Panc1 (cell line): Measurements from ENCODE around the gene DCAF6. TPM values are rescaled to one million over a fixed set of nuclear protein-coding genes. Genes with fewer than 3 reads are reported as not detected.

Experiments
- ATAC-seq: fragments of 200-7000 bp; cut with Tn5 transposase; 2 replicates; pipeline ENCODE4 v1.9.1; 2020; ENCODE audit warnings: mild to moderate bottlenecking, moderate library complexity
- BruUV-seq: library from RNA; stranded (reverse); fragments of 400-500 nt; replicated peaks from 2 replicates; lab custom pipeline; 2021; lab: Mats Ljungman, UMichigan
- CTCF ChIA-PET: fragments of 300-600 bp; sonication (Branson Sonifier 250); formaldehyde crosslinking; loops from one replicate; lab custom pipeline; 2022; ENCODE audit warnings: antibody characterized with exemption; lab: Charles Lee
- POLR2A ChIA-PET: fragments of 300-600 bp; sonication (Branson Sonifier 250); formaldehyde crosslinking; loops from one replicate; lab custom pipeline; 2022; ENCODE audit warnings: antibody characterized with exemption; lab: Charles Lee
- DNase-seq: peaks from one replicate; pipeline ENCODE4 v3.0.0-alpha.2; 2010; ENCODE audit warnings: low read depth, low spot score
- H3K27ac ChIP-seq: 2 replicates; pipeline ENCODE4 v1.5.1; 2011; ENCODE audit warnings: mild to moderate bottlenecking, low read length, inconsistent platforms
- H3K27me3 ChIP-seq: fragments of 200-500 bp; sonication (Bioruptor generic); 2 replicates; pipeline ENCODE4 v1.6.0; 2014; ENCODE audit warnings: low read length, inconsistent platforms; ENCODE audit not compliant: control insufficient read depth, insufficient read depth
- H3K36me3 ChIP-seq: fragments of 200-500 bp; sonication (Bioruptor generic); 2 replicates; pipeline ENCODE4 v1.5.1; 2014; ENCODE audit warnings: inconsistent platforms, mild to moderate bottlenecking, low read length, moderate library complexity; ENCODE audit not compliant: control insufficient read depth, insufficient read depth
- H3K4me1 ChIP-seq: 2 replicates; pipeline ENCODE4 v1.5.1; 2011; ENCODE audit warnings: inconsistent platforms, mild to moderate bottlenecking, low read length, moderate library complexity; ENCODE audit not compliant: control insufficient read depth, insufficient read depth
- H3K4me3 ChIP-seq, 2 experiments: 2 replicates each; pipeline ENCODE4 v1.5.1; 2011 to 2012; ENCODE audit warnings: low read depth in 2 of 2, low read length in 2 of 2, mild to moderate bottlenecking in 2 of 2, inconsistent platforms in 1 of 2, moderate library complexity in 1 of 2
- H3K9me3 ChIP-seq: fragments of 200-500 bp; sonication (Bioruptor generic); 2 replicates; pipeline ENCODE4 v1.5.1; 2014; ENCODE audit warnings: low read depth, mild to moderate bottlenecking, inconsistent platforms, low read length, moderate library complexity; ENCODE audit not compliant: control insufficient read depth, insufficient read depth
- CTCF ChIP-seq: fragments of 450-650 bp; IDR thresholded peaks from 2 replicates; pipeline ENCODE4 v1.5.1; 2017; ENCODE audit warnings: mild to moderate bottlenecking
- POLR2AphosphoS5 ChIP-seq: IDR thresholded peaks from 2 replicates; pipeline ENCODE4 v1.6.1; 2012; ENCODE audit warnings: mild to moderate bottlenecking, low read depth, low read length, moderate library complexity
- SIN3A ChIP-seq: IDR thresholded peaks from 2 replicates; pipeline ENCODE4 v1.6.1; 2012; ENCODE audit warnings: low read depth, mild to moderate bottlenecking, low read length, moderate library complexity, borderline replicate concordance; ENCODE audit not compliant: insufficient read depth
- TCF7L2 ChIP-seq: IDR thresholded peaks from 2 replicates; pipeline ENCODE4 v1.6.1; 2011; ENCODE audit warnings: mild to moderate bottlenecking, low read depth, low read length, inconsistent platforms
- in situ Hi-C: cut with HindIII; loops from 2 replicates; pipeline ENCODE4 v1.10.0; 2016; ENCODE audit warnings: low sequenced_read_pairs, low pct_unique_long_range_greater_than_20kb
- intact Hi-C: fragments of 100-400 bp; cut with micrococcal nuclease; formaldehyde crosslinking; loops from one replicate; pipeline ENCODE4 v1.10.0; 2022; ENCODE audit not compliant: unreplicated experiment
- total RNA-seq: library from RNA; stranded (reverse); gene quantifications from one replicate; pipeline ENCODE4 v1.2.1, GENCODE V29; 2021; ENCODE audit not compliant: unreplicated experiment
- TF ChIP-seq, protein P1 (sequence below), 2 experiments: IDR thresholded peaks; 2 replicates each; pipeline ENCODE4 v1.6.1; 2011 to 2012; ENCODE audit warnings: low read depth in 2 of 2, control low read depth in 1 of 2, low read length in 1 of 2, mild to moderate bottlenecking in 1 of 2, moderate library complexity in 1 of 2; ENCODE audit not compliant: insufficient read depth in 1 of 2

DCAF6 gene
- total RNA-seq, 1 experiment from 2014 or later, result 67.7 TPM

DNA sequence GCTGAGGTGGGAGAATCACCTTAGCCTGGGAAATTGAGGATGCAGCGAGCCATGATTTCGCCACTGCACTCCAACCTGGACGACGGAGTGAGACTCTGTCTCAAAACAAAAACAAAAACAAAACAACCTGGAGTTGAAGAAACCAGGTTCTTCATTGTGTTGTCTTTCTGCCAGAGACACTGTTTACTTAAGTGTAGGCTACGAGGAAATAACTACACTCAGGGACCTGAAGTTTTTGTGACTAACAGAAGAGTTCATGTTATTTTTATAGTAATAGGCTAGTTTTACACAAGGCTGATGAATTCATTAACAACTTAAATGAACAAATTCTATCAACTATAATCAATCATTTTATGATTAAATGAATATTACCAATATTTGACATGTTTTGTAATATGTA, 98.9 kb downstream of the DCAF6 start:
- no peaks in the 10 kb centered on the region for H3K27me3 ChIP-seq
- no peak overlapping the region for H3K4me3 ChIP-seq
- no peaks in the 10 kb centered on the region for H3K4me1 ChIP-seq
- H3K36me3 ChIP-seq, result no peaks in the 10 kb centered on the region; the same call in 1 of the 2 replicates
- ATAC-seq, result no peak
- in situ Hi-C loops, result no loop called here
- ChIA-PET CTCF (no interaction called here), POLR2A (no interaction called here)
- no peaks in the 10 kb centered on the region for H3K9me3 ChIP-seq
- BruUV-seq, result no TSS peak
- intact Hi-C loops, result no loop called here
- TF ChIP-seq CTCF (no peak), POLR2AphosphoS5 (no peak), TCF7L2 (no peak), SIN3A (no peak)
- TF ChIP-seq, protein P1, sequence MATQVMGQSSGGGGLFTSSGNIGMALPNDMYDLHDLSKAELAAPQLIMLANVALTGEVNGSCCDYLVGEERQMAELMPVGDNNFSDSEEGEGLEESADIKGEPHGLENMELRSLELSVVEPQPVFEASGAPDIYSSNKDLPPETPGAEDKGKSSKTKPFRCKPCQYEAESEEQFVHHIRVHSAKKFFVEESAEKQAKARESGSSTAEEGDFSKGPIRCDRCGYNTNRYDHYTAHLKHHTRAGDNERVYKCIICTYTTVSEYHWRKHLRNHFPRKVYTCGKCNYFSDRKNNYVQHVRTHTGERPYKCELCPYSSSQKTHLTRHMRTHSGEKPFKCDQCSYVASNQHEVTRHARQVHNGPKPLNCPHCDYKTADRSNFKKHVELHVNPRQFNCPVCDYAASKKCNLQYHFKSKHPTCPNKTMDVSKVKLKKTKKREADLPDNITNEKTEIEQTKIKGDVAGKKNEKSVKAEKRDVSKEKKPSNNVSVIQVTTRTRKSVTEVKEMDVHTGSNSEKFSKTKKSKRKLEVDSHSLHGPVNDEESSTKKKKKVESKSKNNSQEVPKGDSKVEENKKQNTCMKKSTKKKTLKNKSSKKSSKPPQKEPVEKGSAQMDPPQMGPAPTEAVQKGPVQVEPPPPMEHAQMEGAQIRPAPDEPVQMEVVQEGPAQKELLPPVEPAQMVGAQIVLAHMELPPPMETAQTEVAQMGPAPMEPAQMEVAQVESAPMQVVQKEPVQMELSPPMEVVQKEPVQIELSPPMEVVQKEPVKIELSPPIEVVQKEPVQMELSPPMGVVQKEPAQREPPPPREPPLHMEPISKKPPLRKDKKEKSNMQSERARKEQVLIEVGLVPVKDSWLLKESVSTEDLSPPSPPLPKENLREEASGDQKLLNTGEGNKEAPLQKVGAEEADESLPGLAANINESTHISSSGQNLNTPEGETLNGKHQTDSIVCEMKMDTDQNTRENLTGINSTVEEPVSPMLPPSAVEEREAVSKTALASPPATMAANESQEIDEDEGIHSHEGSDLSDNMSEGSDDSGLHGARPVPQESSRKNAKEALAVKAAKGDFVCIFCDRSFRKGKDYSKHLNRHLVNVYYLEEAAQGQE (IDR thresholded peaks at IDR 0.05; ENCODE audit: insufficient read depth in 1 of 2, low read depth in 2 of 2, low read length in 1 of 2), result no peak
- no peak overlapping the region for H3K27ac ChIP-seq
- no peak for DNase-seq

GRCh38 chr1:168042362-168042761, 105.9 kb downstream of the DCAF6 start:
- no peak for DNase-seq
- POLR2A ChIA-PET, result no interaction called here
- CTCF ChIA-PET, result no interaction called here
- Histone ChIP-seq H3K36me3 (peaks cover 18% of the 10 kb centered on the region), H3K27ac (no peak overlapping the region), H3K4me3 (no peak overlapping the region), H3K9me3 (no peaks in the 10 kb centered on the region), H3K27me3 (no peaks in the 10 kb centered on the region), H3K4me1 (no peaks in the 10 kb centered on the region)
- intact Hi-C loops (no loop called here), in situ Hi-C loops (no loop called here)
- no TSS peak for BruUV-seq
- no peak for ATAC-seq
- TF ChIP-seq, protein P1 (IDR thresholded peaks at IDR 0.05; ENCODE audit: insufficient read depth in 1 of 2, low read depth in 2 of 2, low read length in 1 of 2), result no peak
- TF ChIP-seq POLR2AphosphoS5 (no peak), CTCF (no peak), SIN3A (no peak), TCF7L2 (no peak)
